BLaER1 (cell line): ENCODE measurements around the gene A1CF.

Experiments used
- H3K27ac ChIP-seq: shearing (Covaris generic); formaldehyde crosslinking; 2 replicates; pipeline ENCODE4 v1.8.1; 2022
- H3K27me3 ChIP-seq: shearing (Covaris generic); formaldehyde crosslinking; 2 replicates; pipeline ENCODE4 v1.8.1; 2022
- H3K36me3 ChIP-seq: shearing (Covaris generic); formaldehyde crosslinking; 2 replicates; pipeline ENCODE4 v1.8.1; 2022
- H3K4me1 ChIP-seq: shearing (Covaris generic); formaldehyde crosslinking; 2 replicates; pipeline ENCODE4 v1.8.1; 2022
- H3K4me2 ChIP-seq: shearing (Covaris generic); formaldehyde crosslinking; 2 replicates; pipeline ENCODE4 v1.8.1; 2022
- H3K4me3 ChIP-seq: shearing (Covaris generic); formaldehyde crosslinking; 2 replicates; pipeline ENCODE4 v1.8.1; 2022
- H3K9ac ChIP-seq: shearing (Covaris generic); formaldehyde crosslinking; 2 replicates; pipeline ENCODE4 v1.8.1; 2022
- H3K9me3 ChIP-seq: shearing (Covaris generic); formaldehyde crosslinking; 2 replicates; pipeline ENCODE4 v1.8.1; 2022
- H4K20me1 ChIP-seq: shearing (Covaris generic); formaldehyde crosslinking; 2 replicates; pipeline ENCODE4 v1.8.1; 2022
- Cebpa-rat ChIP-seq: shearing (Covaris generic); IDR thresholded peaks from 2 replicates; pipeline ENCODE4 v1.8.1; 2022

The A1CF gene

DNA sequence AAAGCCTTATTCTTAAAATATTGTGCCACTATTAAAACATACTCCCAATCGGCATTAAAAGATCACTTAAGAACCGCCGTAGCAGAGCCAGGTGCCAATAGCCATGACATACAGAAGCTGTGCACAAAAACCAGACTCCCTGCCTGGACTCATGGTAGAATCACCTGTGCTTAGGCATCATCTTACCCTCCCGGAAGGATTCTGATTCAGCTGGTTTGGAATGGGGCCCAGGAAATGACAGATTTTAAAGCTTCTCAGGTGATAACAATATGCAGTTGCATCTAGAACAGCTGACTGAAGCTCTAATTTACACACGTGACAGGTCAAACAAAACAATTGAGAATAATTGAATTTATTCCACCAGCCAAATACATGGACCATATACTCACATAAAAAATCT lies 10.7 kb downstream of the A1CF start:
- H3K9me3 ChIP-seq: no peaks in the 10 kb centered on the region
- no peaks in the 10 kb centered on the region for H4K20me1 ChIP-seq
- no peak overlapping the region for H3K4me3 ChIP-seq
- H3K9ac ChIP-seq: no peak overlapping the region
- H3K27ac ChIP-seq: no peak overlapping the region
- H3K4me1 ChIP-seq: 0 out of 2 replicates have a peak, but pooled peaks cover 7% of the 10 kb centered on the region
- H3K4me2 ChIP-seq: no peak overlapping the region
- no peak for TF ChIP-seq Cebpa-rat
- no peaks in the 10 kb centered on the region for H3K27me3 ChIP-seq
- H3K36me3 ChIP-seq: no peaks in the 10 kb centered on the region

DNA sequence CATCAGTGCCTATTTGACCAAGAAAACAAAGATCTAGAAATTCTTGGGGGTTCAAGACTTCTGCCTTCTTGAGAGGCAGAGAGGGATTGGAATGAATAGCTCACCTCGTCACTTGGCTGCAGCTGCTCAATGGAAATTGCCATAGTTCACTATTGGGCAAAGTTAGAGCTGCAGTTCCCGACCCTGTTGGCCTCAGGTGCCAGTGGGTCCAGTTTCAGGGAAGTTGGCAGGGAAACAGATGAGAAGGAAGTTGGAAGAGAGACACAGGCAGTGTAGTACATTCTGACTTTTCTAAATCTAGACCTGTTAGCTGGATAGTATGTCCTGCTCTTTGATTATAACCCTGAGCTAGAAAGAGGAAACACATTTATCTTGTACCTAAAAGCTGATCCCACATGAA lies 19.1 kb downstream of the A1CF start:
- Histone ChIP-seq H3K27ac (no peak overlapping the region), H3K27me3 (no peaks in the 10 kb centered on the region), H3K4me1 (no peaks in the 10 kb centered on the region)

DNA sequence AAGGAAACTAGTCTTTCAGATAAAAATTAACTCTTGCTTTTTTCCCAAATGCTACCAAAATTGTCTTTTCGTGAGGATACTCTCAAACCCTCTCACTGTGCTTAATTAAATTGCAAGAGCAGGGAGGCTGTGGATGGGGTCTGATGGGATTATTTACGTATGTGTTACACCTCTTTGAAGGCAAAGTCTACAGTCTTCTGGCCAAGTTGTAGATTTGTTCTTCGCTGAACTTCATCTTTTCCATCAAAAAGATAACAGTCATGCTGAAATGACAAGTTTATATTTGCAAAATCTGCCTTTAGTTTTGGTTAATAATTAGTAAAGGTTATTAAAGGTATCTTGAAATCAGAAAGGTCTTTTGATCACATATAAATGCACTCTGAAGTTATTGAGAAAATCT lies 22.7 kb downstream of the A1CF start:
- Histone ChIP-seq H3K4me3 (no peak overlapping the region), H3K27ac (no peak overlapping the region), H3K4me1 (no peaks in the 10 kb centered on the region), H4K20me1 (no peaks in the 10 kb centered on the region), H3K36me3 (no peaks in the 10 kb centered on the region), H3K9ac (no peak overlapping the region), H3K4me2 (no peak overlapping the region), H3K9me3 (no peaks in the 10 kb centered on the region), H3K27me3 (no peaks in the 10 kb centered on the region)
- TF ChIP-seq Cebpa-rat: no peak

More for the DNA sequence above, 19.1 kb downstream of the A1CF start:
- no peak for TF ChIP-seq Cebpa-rat
- Histone ChIP-seq H3K9me3 (no peaks in the 10 kb centered on the region), H4K20me1 (no peaks in the 10 kb centered on the region), H3K4me2 (no peak overlapping the region), H3K9ac (no peak overlapping the region), H3K4me3 (no peak overlapping the region), H3K36me3 (no peaks in the 10 kb centered on the region)

DNA sequence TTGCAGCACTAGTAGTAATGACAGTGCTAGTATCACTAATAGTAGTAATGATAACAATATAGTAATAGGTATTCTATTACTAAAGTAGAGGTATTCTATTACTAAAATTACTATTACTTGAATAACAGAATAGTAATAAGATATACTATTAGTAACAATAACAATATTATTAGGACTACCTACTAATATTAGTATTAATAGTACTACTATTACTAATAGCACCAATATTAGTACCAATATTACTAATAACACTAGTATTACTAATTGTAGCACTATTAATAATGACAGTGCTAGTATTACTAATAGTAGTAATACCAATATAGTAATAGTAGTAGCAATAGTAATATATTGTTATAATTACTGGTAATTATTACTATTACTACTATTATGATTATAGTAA lies 24.1 kb downstream of the A1CF start:
- Histone ChIP-seq H4K20me1 (no peaks in the 10 kb centered on the region), H3K4me1 (no peaks in the 10 kb centered on the region), H3K27ac (no peak overlapping the region), H3K4me2 (no peak overlapping the region), H3K4me3 (no peak overlapping the region), H3K9ac (no peak overlapping the region), H3K27me3 (no peaks in the 10 kb centered on the region), H3K36me3 (no peaks in the 10 kb centered on the region), H3K9me3 (no peaks in the 10 kb centered on the region)
- no peak for TF ChIP-seq Cebpa-rat

DNA sequence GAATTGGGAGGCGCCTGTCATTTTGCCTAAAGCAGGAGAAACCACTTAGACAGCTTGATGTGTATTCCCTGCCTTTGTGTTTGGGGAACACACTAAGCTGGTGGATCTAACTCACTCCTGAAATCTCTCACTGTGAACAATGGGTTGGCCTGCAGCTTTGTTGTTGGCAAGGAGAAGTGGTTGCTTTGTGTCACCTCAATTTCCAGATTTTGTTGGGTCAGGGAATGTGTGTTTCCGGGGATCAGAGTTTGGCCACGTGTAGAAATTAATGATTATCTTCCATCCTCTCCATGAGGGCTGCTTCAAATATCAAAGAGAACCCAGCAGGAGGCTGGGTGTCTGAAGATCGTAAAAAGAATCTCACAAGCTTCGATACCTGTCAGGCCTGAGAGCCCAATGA lies 27.8 kb downstream of the A1CF start:
- H3K27ac ChIP-seq: no peak overlapping the region
- H3K9me3 ChIP-seq: no peaks in the 10 kb centered on the region
- no peaks in the 10 kb centered on the region for H3K36me3 ChIP-seq
- H4K20me1 ChIP-seq: no peaks in the 10 kb centered on the region
- H3K4me3 ChIP-seq: no peak overlapping the region
- H3K27me3 ChIP-seq: no peaks in the 10 kb centered on the region
- no peak for TF ChIP-seq Cebpa-rat
- H3K4me2 ChIP-seq: no peak overlapping the region
- H3K9ac ChIP-seq: no peak overlapping the region
- no peaks in the 10 kb centered on the region for H3K4me1 ChIP-seq

DNA sequence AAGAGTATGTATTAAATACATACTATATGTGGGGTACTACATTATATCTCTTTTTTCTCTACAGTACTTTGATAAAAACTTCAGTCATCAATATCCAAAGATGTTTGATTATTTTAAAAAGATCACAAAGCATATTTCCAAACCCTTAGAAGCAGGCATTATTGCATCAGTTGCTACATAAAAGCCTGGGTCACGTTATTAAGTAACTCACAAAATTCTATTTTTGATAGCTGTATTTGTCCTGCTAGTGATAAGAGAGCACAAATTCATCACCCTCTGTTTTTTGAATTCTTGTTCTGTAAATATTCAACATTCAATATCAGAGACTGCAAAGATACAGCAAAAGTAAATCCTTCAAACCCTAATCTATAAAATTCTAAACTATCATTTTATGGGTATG lies 30.0 kb downstream of the A1CF start:
- no peaks in the 10 kb centered on the region for H3K9me3 ChIP-seq
- H3K27me3 ChIP-seq: no peaks in the 10 kb centered on the region
- no peak overlapping the region for H3K4me3 ChIP-seq
- no peak overlapping the region for H3K27ac ChIP-seq
- H3K4me1 ChIP-seq: no peaks in the 10 kb centered on the region
- TF ChIP-seq Cebpa-rat: no peak
- no peak overlapping the region for H3K9ac ChIP-seq
- H3K4me2 ChIP-seq: no peak overlapping the region
- no peaks in the 10 kb centered on the region for H3K36me3 ChIP-seq
- no peaks in the 10 kb centered on the region for H4K20me1 ChIP-seq

DNA sequence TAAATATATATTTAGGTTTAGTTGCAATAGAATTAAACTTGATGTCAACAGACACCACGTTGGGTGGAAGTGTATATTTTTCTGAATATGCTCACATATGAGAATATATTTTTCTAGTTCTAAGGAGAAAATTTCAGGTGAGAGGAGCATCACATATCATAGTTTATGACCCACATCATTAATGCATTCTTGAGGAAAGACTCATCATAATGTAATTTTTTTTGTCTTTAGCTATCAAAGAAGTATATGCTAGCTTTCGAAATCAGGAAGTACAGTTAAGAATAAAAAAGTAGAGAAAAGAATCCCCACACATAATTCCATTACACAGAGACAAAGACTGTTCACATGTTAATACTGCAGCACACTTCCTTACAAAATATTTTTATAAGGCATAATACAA lies 30.4 kb downstream of the A1CF start:
- no peak overlapping the region for H3K4me2 ChIP-seq
- H3K4me1 ChIP-seq: no peaks in the 10 kb centered on the region
- no peaks in the 10 kb centered on the region for H3K9me3 ChIP-seq
- H3K27me3 ChIP-seq: no peaks in the 10 kb centered on the region
- no peaks in the 10 kb centered on the region for H4K20me1 ChIP-seq
- TF ChIP-seq Cebpa-rat: no peak
- no peak overlapping the region for H3K9ac ChIP-seq
- H3K27ac ChIP-seq: no peak overlapping the region
- no peaks in the 10 kb centered on the region for H3K36me3 ChIP-seq
- no peak overlapping the region for H3K4me3 ChIP-seq

DNA sequence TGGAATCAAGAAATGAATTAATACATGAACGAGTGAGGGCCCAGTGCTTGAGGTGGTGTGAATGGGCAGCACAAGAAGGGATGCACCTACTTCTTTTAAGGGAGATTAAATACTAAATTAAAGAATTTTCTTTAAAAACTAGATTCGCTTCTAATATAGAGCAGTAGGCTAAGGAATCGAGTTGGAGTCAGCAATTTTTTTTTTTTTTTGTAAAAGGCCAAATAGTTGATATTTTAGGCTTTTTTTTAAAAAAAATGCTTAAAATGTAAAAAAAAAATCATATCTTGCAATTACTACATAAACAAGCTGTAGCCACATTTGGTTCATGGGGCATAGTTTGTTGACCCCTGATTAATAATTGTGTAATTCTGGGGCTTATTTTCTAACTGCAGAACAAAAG lies 31.9 kb downstream of the A1CF start:
- Histone ChIP-seq H3K4me1 (no peaks in the 10 kb centered on the region), H3K9ac (no peak overlapping the region), H4K20me1 (no peaks in the 10 kb centered on the region), H3K4me3 (no peak overlapping the region), H3K36me3 (no peaks in the 10 kb centered on the region), H3K9me3 (no peaks in the 10 kb centered on the region), H3K27ac (no peak overlapping the region), H3K27me3 (no peaks in the 10 kb centered on the region), H3K4me2 (no peak overlapping the region)
- no peak for TF ChIP-seq Cebpa-rat

DNA sequence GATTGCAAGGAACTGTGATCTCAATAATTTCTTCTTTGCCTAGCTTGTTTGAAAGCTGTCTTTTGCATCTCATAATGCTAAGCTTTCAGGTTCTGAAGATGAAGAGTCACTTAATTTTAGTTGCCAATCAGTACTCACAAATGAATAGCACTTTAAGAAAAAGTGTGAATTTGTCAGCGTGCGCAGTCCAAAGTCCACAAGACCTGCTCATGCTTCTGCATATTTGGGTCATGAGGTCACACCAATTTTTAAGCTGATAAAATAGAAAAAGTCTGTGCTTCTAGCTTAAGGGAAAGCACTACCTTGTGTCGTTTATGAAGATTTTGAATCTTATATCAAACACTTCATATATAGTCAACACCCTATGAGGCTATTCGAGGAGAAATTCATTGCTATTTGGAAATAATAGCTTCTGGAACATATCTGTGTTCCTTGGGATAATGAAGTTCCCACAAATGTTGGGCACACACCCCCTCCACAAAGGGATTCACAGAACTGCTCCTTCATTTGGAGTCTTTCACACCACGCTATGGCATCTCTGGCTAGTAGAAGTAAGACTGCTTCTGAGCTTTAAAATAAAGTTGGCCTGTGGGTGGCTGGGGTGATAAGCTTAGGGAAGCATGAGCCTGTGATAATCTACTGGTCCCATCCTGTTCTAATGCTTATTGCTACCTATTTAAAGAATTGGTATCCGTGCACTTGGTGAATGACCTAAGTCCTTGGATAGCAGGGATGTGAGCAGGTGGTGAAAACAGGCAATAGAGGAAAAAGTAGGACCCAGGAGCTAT lies 33.3 kb downstream of the A1CF start:
- no peak overlapping the region for H3K9ac ChIP-seq
- no peak overlapping the region for H3K4me2 ChIP-seq
- H3K4me3 ChIP-seq: no peak overlapping the region
- H4K20me1 ChIP-seq: no peaks in the 10 kb centered on the region
- no peaks in the 10 kb centered on the region for H3K4me1 ChIP-seq
- TF ChIP-seq Cebpa-rat: no peak
- no peaks in the 10 kb centered on the region for H3K9me3 ChIP-seq
- H3K27ac ChIP-seq: no peak overlapping the region
- no peaks in the 10 kb centered on the region for H3K36me3 ChIP-seq
- no peaks in the 10 kb centered on the region for H3K27me3 ChIP-seq

DNA sequence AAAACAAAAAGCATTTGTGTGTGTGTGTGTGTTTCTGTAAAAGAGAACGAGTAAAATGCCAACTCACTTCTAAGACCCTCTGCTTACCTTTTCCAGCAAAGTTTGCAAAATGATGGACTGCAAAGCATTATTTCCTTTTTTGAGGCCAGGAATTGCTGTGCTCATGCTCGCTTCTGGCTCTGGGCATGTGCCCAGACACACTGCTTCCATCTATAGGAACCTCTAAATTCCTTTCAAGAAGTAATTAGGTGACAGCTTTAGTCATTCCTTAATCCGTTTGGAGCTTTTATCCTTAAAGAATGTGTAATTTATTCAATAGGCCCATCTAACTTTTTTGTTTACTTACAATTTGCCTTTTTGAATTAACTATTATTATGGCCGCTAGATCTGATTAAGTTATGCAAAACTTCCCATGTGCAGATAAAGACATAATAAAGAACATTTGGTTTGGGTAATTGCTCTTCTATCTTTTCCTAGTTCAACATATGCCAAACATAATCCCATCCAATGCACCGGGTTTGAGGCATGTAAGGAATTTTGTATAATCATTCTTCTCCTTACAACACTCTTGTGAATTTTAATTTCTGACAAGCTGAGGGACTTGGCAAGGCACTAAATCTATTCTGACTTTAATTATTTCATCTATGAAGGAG lies 34.7 kb downstream of the A1CF start:
- Histone ChIP-seq H3K9me3 (no peaks in the 10 kb centered on the region), H3K27ac (no peak overlapping the region), H3K4me2 (no peak overlapping the region), H3K4me3 (no peak overlapping the region), H3K9ac (no peak overlapping the region), H3K4me1 (no peaks in the 10 kb centered on the region), H3K27me3 (no peaks in the 10 kb centered on the region), H3K36me3 (no peaks in the 10 kb centered on the region), H4K20me1 (no peaks in the 10 kb centered on the region)
- no peak for TF ChIP-seq Cebpa-rat
